ENCODE measurements around the gene AGTRAP. TPM values are rescaled to one million over a fixed set of nuclear protein-coding genes. Genes with fewer than 3 reads are reported as not detected.

The AGTRAP gene
- total and polyA plus RNA-seq, 9 of the 15 experiments (the other 6 are each of a cell fraction or from before 2014, with no cell fraction given) = 26.8 to 105 (median 57.5) TPM

- no peak for TF ChIP-seq ETV6 (IDR thresholded peaks at IDR 0.05; ENCODE audit: borderline replicate concordance in 1 of 2, low read depth in 2 of 2, low read length in 1 of 2)
- TF ChIP-seq ETV6 (CRISPR knock-in tag; IDR thresholded peaks at IDR 0.05; ENCODE audit: borderline replicate concordance) = no peak
- no peak for TF ChIP-seq ZBTB26 (CRISPR knock-in tag; IDR thresholded peaks at IDR 0.05)
- TF ChIP-seq POLR2B (IDR thresholded peaks at IDR 0.05; ENCODE audit: low read depth, partially characterized antibody) = no peak
- TF ChIP-seq KLF1 (tag; IDR thresholded peaks at IDR 0.05) = no peak
- no peak for TF ChIP-seq PTBP1 (IDR thresholded peaks at IDR 0.05; ENCODE audit: low read depth, low read length)
- TF ChIP-seq CHD1 (IDR thresholded peaks at IDR 0.05; ENCODE audit: low read length) = no peak
- no peak for TF ChIP-seq MCM5 (IDR thresholded peaks at IDR 0.05; ENCODE audit: low read depth)
- no peak for TF ChIP-seq TAF15 (IDR thresholded peaks at IDR 0.05; ENCODE audit: low read depth, low read length)
- TF ChIP-seq GTF2E2 (tag; IDR thresholded peaks at IDR 0.05) = no peak
- no peak for TF ChIP-seq COPS2 (conservative IDR thresholded peaks at IDR 0.05)
- TF ChIP-seq SRSF3 (IDR thresholded peaks at IDR 0.05; ENCODE audit: insufficient read depth, low read length) = no peak
- no peak for TF ChIP-seq MYC (IDR thresholded peaks at IDR 0.05; ENCODE audit: low read depth, low read length)
- no peak for TF ChIP-seq MYC (CRISPR knock-in tag; IDR thresholded peaks at IDR 0.05; ENCODE audit: borderline replicate concordance, low read depth)
- peak; percentile 22 for TF ChIP-seq FOS (IDR thresholded peaks at IDR 0.05; ENCODE audit: extremely low read depth, insufficient read length)
- peak; percentile 37; the same call in 1 of the 2 replicates for TF ChIP-seq TFAP4 (CRISPR knock-in tag; IDR thresholded peaks at IDR 0.05; ENCODE audit: borderline replicate concordance)
- TF ChIP-seq RCOR1 (IDR thresholded peaks at IDR 0.05; ENCODE audit: borderline replicate concordance in 1 of 2, low read depth in 2 of 2, low read length in 2 of 2) = peak in 1 of 2 experiments; percentile 61; a peak in 1 of 4 replicates
- no peak for TF ChIP-seq STAT5B (CRISPR knock-in tag; IDR thresholded peaks at IDR 0.05)
- TF ChIP-seq ARHGAP35 (IDR thresholded peaks at IDR 0.05; ENCODE audit: partially characterized antibody) = no peak
- TF ChIP-seq ZNF146 (CRISPR knock-in tag; IDR thresholded peaks at IDR 0.05; ENCODE audit: unreplicated experiment) = no peak
- TF ChIP-seq JUND (IDR thresholded peaks at IDR 0.05; ENCODE audit: borderline replicate concordance, low read depth, low read length) = peak; percentile 88
- TF ChIP-seq JUND (tag; IDR thresholded peaks at IDR 0.05; ENCODE audit: borderline replicate concordance, low read depth, low read length) = peak; percentile 75; the same call in 2 of the 3 replicates
- no peak for TF ChIP-seq TAL1 (IDR thresholded peaks at IDR 0.05)
- no peak for TF ChIP-seq ZNF134 (CRISPR knock-in tag; conservative IDR thresholded peaks at IDR 0.05)
Observed at GRCh38 chr1:11693024-11693590, 42.8 kb upstream of the AGTRAP start (continued).
